Germinal center (tissue), 1 donor: ENCODE measurements around the gene KIF6.

ENCODE experiments used
- DNase-seq: peaks from one replicate; pipeline ENCODE4 v3.0.0; 2012; ENCODE audit warnings: mixed read lengths, low spot score

The KIF6 gene

DNA sequence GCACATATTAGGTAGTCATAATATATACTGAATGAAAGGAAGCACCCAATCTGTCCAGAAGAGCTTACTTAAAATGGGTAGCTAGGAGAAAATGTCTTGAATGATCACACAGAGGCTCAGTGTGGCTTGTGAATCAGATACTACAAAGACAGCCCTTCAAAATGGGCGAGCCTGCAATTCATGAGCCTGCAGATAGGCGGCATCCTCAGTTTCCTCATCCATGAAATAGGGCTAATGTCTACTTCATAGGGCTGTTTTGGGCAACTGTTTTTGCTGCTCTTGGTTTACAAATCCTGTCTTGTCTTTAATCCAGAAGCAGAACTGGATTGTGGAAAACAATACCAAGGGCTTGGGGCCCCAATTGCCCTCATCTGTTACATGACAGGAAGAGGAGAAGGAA is 273.4 kb downstream of the KIF6 start:
- DNase-seq = peak; percentile 10

- no peak for DNase-seq
Measured at GRCh38 chr6:39449022-39449421, 276.2 kb downstream of the KIF6 start.

GRCh38 chr6:39446909-39447308 is 278.3 kb downstream of the KIF6 start:
- DNase-seq = no peak

- DNase-seq = no peak
Measured at GRCh38 chr6:39445667-39446066, 279.5 kb downstream of the KIF6 start.

GRCh38 chr6:39444479-39445019 is 280.7 kb downstream of the KIF6 start:
- DNase-seq = no peak

DNA sequence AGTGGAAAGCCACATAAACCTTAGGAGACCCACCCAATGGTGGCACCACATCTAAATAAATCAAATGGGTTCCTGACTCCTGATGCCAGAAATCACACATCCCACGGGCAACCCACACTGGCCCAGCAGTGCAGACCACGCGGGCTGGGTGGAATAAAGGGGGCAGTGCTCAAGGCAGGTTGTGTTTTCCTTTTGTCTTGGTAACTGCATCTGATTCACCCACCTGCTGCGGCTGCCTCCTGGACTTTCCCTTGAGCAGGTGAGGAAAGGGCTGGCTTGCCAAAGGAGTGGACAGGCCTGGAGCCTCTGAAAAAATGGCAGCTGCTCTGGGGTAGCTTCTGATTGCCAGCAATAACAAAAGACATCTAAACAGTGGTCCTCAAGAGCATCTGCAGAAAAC is 283.2 kb downstream of the KIF6 start:
- no peak for DNase-seq

GRCh38 chr6:39441301-39441700 is 283.9 kb downstream of the KIF6 start:
- no peak for DNase-seq

DNA sequence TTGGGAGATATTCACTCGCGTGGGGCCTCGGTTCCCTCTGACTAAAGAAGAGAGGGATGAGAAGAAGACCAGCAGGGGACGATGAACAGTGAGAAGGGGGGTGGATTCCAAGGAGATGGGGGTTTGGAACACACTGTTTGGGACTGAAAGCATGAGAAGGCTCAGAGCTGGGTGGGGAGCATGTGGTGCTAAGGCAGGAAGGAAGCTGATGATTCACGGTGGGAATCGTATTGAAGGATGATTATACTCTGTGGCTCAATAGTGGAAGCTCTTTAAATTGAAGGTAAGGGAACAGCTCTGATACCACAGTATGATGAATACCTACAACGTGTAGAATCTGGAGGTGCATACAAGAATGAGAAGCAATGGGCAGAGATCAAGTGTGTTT is 285.2 kb downstream of the KIF6 start:
- DNase-seq = no peak

DNA sequence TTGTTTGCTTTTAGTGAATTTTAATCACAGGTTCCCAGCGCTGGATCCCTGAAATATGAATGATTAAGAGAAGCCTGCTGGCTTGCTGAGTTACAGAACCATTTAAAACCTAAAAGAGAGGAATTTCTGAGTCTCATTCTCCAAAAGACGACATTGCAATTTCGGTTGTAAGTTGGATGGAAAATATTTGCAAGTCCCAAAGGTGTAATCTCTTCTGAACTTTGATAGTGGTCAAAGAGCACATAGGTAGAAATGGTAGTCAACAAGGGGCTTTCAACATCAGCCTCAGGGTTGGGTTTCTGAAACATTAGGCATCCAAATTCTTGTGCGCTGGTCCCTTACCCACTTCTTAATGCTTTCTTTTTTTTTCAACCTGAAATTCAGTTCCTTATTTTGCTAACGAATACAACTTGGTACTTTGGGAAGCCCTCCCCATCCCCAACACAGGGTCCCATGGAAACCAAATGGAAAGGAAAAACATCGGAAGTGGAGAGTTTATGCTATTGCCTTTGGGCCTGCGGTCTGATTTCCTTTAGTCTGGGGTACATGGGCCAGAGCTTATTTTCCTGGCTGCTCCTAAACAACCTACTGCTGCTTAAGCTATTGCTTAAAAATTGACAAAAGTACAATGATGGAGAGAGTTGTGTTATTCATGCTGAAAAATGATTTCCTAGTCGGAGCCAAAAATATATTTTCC is 285.7 kb downstream of the KIF6 start:
- DNase-seq = no peak

DNA sequence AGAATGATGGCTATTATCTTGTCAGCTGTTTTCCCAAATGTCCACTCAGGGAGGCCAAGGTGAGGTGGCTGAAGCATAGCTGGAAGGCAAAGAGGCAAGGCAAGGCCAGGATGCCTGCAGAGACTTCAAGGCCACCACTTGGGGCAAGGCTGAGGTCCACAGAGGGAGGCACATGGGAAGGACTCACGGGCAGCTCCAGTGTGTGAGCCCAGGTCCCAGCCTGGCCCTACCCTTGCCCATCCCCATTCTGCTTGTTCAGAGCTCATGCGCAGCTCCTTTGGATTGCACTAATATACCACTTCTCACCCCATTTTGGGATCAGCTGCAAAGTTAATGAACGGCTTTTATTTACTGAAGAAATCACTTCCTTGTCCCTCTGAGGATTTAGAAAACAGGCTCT is 291.6 kb downstream of the KIF6 start:
- DNase-seq = no peak

GRCh38 chr6:39432330-39433025 is 292.7 kb downstream of the KIF6 start:
- DNase-seq = no peak

DNA sequence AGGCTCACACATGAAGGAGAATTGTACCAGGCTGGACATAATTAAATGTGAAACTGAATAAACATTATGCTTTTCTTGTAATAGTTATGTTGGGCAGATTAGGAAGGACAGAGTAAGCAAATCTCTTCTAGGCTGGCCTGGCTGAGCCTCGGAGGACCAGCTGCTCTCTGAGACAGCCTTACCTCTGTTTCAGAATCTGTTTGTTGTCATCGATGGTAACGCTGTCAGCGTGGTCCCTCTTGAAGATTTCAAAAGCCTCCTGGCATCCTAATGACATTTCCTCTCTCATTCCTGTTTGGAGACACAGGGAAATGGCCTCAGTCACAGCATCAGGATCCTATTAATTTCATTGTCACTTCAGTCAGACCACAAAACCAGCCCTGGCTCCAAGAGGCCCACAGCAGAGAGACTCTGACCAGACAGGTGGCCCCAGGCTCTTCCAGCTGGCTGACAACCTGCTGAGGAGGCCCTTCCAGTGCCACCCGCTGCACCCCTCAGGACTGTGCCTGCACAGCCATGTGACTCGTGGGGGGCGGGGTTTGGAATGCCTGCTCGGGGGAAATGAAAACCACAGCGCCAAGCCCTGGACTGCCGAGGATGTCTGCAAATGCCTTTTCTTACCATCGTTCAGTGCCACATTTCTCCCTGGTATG is 294.2 kb downstream of the KIF6 start:
- DNase-seq = no peak

DNA sequence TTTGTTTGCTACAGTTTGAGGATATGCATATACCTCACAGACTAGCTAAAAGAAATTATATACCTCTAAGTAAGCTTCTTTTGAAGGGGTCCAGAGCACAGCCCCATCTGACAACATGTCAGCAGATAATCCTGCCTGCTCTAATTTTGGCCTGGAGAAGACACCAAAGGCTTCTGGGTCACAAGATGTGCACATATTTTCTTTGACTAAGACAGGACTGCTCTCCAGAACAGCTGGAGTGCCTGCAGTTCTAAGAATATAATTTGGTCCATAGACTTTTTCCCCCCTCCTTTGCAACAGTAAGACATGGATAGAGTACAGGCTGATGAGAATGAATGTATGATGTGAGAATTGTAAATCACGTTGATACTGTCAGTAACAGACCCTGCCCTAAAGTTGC is 294.8 kb downstream of the KIF6 start:
- DNase-seq = no peak

GRCh38 chr6:39428816-39429215 is 296.4 kb downstream of the KIF6 start:
- no peak for DNase-seq

- no peak for DNase-seq
Measured at GRCh38 chr6:39428152-39428551, 297.1 kb downstream of the KIF6 start.

DNA sequence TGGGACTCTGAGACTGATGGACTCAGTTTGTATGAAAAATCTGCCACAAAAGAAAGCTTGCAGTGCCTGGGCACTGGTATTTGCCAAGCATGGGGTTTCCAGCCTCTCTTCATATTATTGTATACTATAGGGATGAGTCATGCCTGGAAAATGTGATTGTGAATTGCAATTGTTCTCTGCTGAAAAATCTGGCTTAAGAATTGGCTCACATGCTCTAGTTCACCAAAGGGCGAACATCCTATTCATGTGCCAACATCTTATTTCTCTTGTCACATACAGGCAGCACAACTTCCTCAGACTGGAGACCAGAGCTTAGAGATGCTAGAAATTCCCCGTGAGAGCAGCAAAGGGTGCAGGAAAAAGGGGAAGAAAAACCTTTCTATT is 299.1 kb downstream of the KIF6 start:
- no peak for DNase-seq

- no peak for DNase-seq
Measured at GRCh38 chr6:39425346-39426072, 299.7 kb downstream of the KIF6 start.

- DNase-seq = no peak
Measured at GRCh38 chr6:39424831-39425230, 300.4 kb downstream of the KIF6 start.

- no peak for DNase-seq
Measured at GRCh38 chr6:39422238-39422637, 303.0 kb downstream of the KIF6 start.

- DNase-seq = no peak
Measured at GRCh38 chr6:39421383-39422225, 303.6 kb downstream of the KIF6 start.
